NCI-H146 (cell line): ENCODE results near the gene CDKL5.
"Not testable (repeated sequence)": the region's sequence is repeated elsewhere in the genome, so short reads cannot be mapped to it uniquely, and the experiment has no call there.

Source experiments
- DNase-seq: peaks from one replicate; lab custom pipeline; 2025; lab: John Stamatoyannopoulos, UW

CDKL5 gene

GRCh38 chrX:18575744-18576143 is 150.3 kb downstream of the CDKL5 start:
- DNase-seq, result no peak

GRCh38 chrX:18577400-18577799 is 152.0 kb downstream of the CDKL5 start:
- no peak for DNase-seq

- no peak for DNase-seq
Observed at GRCh38 chrX:18578546-18578945, 153.1 kb downstream of the CDKL5 start.

GRCh38 chrX:18579495-18579894 is 154.1 kb downstream of the CDKL5 start:
- no peak for DNase-seq

GRCh38 chrX:18582910-18583493 is 157.6 kb downstream of the CDKL5 start:
- no peak for DNase-seq

- not testable (repeated sequence) for DNase-seq
Observed at GRCh38 chrX:18589292-18589691, 163.9 kb downstream of the CDKL5 start.

- DNase-seq, result no peak
Observed at GRCh38 chrX:18591834-18592233, 166.4 kb downstream of the CDKL5 start.

- DNase-seq, result no peak
Observed at GRCh38 chrX:18594079-18594478, 168.7 kb downstream of the CDKL5 start.

GRCh38 chrX:18596096-18596495 is 170.7 kb downstream of the CDKL5 start:
- DNase-seq, result no peak

GRCh38 chrX:18598413-18598812 is 173.0 kb downstream of the CDKL5 start:
- no peak for DNase-seq

- no peak for DNase-seq
Observed at GRCh38 chrX:18607966-18608365, 182.6 kb downstream of the CDKL5 start.

GRCh38 chrX:18613930-18614639 is 188.7 kb downstream of the CDKL5 start:
- no peak for DNase-seq

- no peak for DNase-seq
Observed at GRCh38 chrX:18616688-18617406, 191.4 kb downstream of the CDKL5 start.

- DNase-seq, result no peak
Observed at GRCh38 chrX:18617407-18617750, 192.0 kb downstream of the CDKL5 start.

- no peak for DNase-seq
Observed at GRCh38 chrX:18619288-18619687, 193.9 kb downstream of the CDKL5 start.

GRCh38 chrX:18620349-18620748 is 194.9 kb downstream of the CDKL5 start:
- DNase-seq, result no peak

- no peak for DNase-seq
Observed at GRCh38 chrX:18624599-18624998, 199.2 kb downstream of the CDKL5 start.

GRCh38 chrX:18630934-18631333 is 205.5 kb downstream of the CDKL5 start:
- DNase-seq, result no peak

- DNase-seq, result no peak
Observed at GRCh38 chrX:18638398-18638797, 213.0 kb downstream of the CDKL5 start.

- no peak for DNase-seq
Observed at GRCh38 chrX:18639280-18639679, 213.9 kb downstream of the CDKL5 start.

GRCh38 chrX:18640686-18641085 is 215.3 kb downstream of the CDKL5 start:
- DNase-seq, result peak; percentile 1

GRCh38 chrX:18643243-18643642 is 217.8 kb downstream of the CDKL5 start:
- DNase-seq, result no peak

- DNase-seq, result no peak
Observed at GRCh38 chrX:18643853-18644252, 218.4 kb downstream of the CDKL5 start.
